OCI-LY7 (cell line): ENCODE data around the gene OR51G1.

Experiments used
- CTCF ChIP-seq: fragments of 200-600 bp; sonication (generic); conservative IDR thresholded peaks from 2 replicates; pipeline ENCODE4 v1.5.1; 2014; ENCODE audit warnings: mild to moderate bottlenecking, antibody characterized with exemption, low read length, moderate library complexity, mixed read lengths
- EZH2phosphoT487 ChIP-seq: fragments of 200-600 bp; sonication (generic); IDR thresholded peaks from 2 replicates; pipeline ENCODE4 v1.6.1; 2018; ENCODE audit warnings: low read depth, borderline replicate concordance, mild to moderate bottlenecking, mixed run types, antibody characterized with exemption, low read length, moderate library complexity, mixed read lengths

- TF ChIP-seq CTCF (no peak), EZH2phosphoT487 (no peak)
Measured at GRCh38 chr11:4884361-4884760, 39.8 kb downstream of the OR51G1 start.
